Activated naive CD4-positive, alpha-beta T cell treated with anti-CD3 and anti-CD28 coated beads, Interleukin-2, amount 10 ng/mL, durations not matched to agents 7 days and 5 days (primary cell): Measurements from ENCODE around the gene CISD3.

Experiments
- CTCF ChIA-PET: fragments of 350-600 bp; sonication (Branson Sonifier 250); formaldehyde crosslinking; loops from one replicate; lab custom pipeline; 2021; ENCODE audit warnings: antibody characterized with exemption; lab: Charles Lee
- DNase-seq: peaks from one replicate; pipeline ENCODE4 v3.0.0-alpha.2; 2020
- H3K27ac Mint-ChIP-seq: one replicate; pipeline ENCODE4 v1.8.0; 2021; ENCODE audit warnings: mild to moderate bottlenecking, moderate library complexity, mixed read lengths
- H3K27me3 Mint-ChIP-seq: one replicate; pipeline ENCODE4 v1.8.0; 2021; ENCODE audit warnings: mild to moderate bottlenecking, mixed read lengths
- H3K36me3 Mint-ChIP-seq: one replicate; pipeline ENCODE4 v1.8.0; 2021; ENCODE audit warnings: mixed read lengths
- H3K4me1 Mint-ChIP-seq: one replicate; pipeline ENCODE4 v1.8.0; 2021; ENCODE audit warnings: mixed read lengths
- H3K4me3 Mint-ChIP-seq: one replicate; pipeline ENCODE4 v1.8.0; 2021; ENCODE audit warnings: mild to moderate bottlenecking, moderate library complexity, mixed read lengths
- H3K9me3 Mint-ChIP-seq: one replicate; pipeline ENCODE4 v1.8.0; 2021; ENCODE audit warnings: mixed read lengths

The CISD3 gene

GRCh38 chr17:38703742-38704605 is 26.2 kb upstream of the CISD3 start:
- DNase-seq, result peak; percentile 87
- Mint-ChIP-seq H3K4me1 (peaks cover 50% of the 10 kb centered on the region), H3K36me3 (peaks cover 25% of the 10 kb centered on the region), H3K27me3 (peaks cover 5% of the 10 kb centered on the region), H3K9me3 (no peaks in the 10 kb centered on the region), H3K27ac (peak overlapping the region; percentile 98), H3K4me3 (peak overlapping the region; percentile 93)
- CTCF ChIA-PET, result interaction anchor here (1.4 kb wide), 1 partner anchor 25 kb away, joined by 7 read pairs; no protein-coding TSS in a partner anchor

- CTCF ChIA-PET, result interaction anchor here (0.7 to 1.4 kb wide), 3 partner anchors 24 to 30 kb away, joined by 3 to 7 read pairs (median 3); no protein-coding TSS in a partner anchor
- H3K27me3 Mint-ChIP-seq, result no peaks in the 10 kb centered on the region
These were observed 25.3 kb upstream of the CISD3 start, which contains the start of gene MLLT6 for GRCh38 chr17:38704606-38705522. MLLT6 (plus strand) TSS chr17:38705273; CDS start chr17:38705633, 360 bp downstream.

GRCh38 chr17:38705523-38705802 is 24.7 kb upstream of the CISD3 start:
- no peak for DNase-seq
- H3K4me1 Mint-ChIP-seq, result peaks cover 56% of the 10 kb centered on the region
- no peak overlapping the region for H3K27ac Mint-ChIP-seq
- peak overlapping the region; percentile 93 for H3K4me3 Mint-ChIP-seq
- no peaks in the 10 kb centered on the region for H3K27me3 Mint-ChIP-seq
- CTCF ChIA-PET, result interaction anchor here (0.6 to 1.4 kb wide), 4 partner anchors 23 to 30 kb away, joined by 3 to 7 read pairs (median 3); no protein-coding TSS in a partner anchor
- H3K36me3 Mint-ChIP-seq, result peaks cover 38% of the 10 kb centered on the region
- no peaks in the 10 kb centered on the region for H3K9me3 Mint-ChIP-seq

More at GRCh38 chr17:38704606-38705522, 25.3 kb upstream of the CISD3 start, which contains the start of gene MLLT6:
- peak within 1 kb of the TSS; percentile 98 for H3K27ac Mint-ChIP-seq
- H3K4me3 Mint-ChIP-seq, result peak within 1 kb of the TSS; percentile 93
- H3K4me1 Mint-ChIP-seq, result peaks cover 54% of the 10 kb centered on the region
- DNase-seq, result peak; percentile 84
- peaks cover 32% of the 10 kb centered on the region for H3K36me3 Mint-ChIP-seq
- H3K9me3 Mint-ChIP-seq, result no peaks in the 10 kb centered on the region

GRCh38 chr17:38705803-38706504 is 24.2 kb upstream of the CISD3 start:
- Mint-ChIP-seq H3K36me3 (peaks cover 43% of the 10 kb centered on the region), H3K9me3 (no peaks in the 10 kb centered on the region), H3K4me1 (peaks cover 58% of the 10 kb centered on the region), H3K4me3 (peak overlapping the region; percentile 93), H3K27me3 (no peaks in the 10 kb centered on the region), H3K27ac (peak overlapping the region; percentile 94)
- CTCF ChIA-PET, result interaction anchor here (0.6 to 1.4 kb wide), 4 partner anchors 26 to 29 kb away, joined by 3 to 6 read pairs (median 3); no protein-coding TSS in a partner anchor
- peak; percentile 50 for DNase-seq

- Mint-ChIP-seq H3K27ac (peak overlapping the region; percentile 94), H3K4me1 (peaks cover 58% of the 10 kb centered on the region), H3K36me3 (peaks cover 49% of the 10 kb centered on the region), H3K9me3 (no peaks in the 10 kb centered on the region), H3K27me3 (no peaks in the 10 kb centered on the region), H3K4me3 (peak overlapping the region; percentile 93)
- DNase-seq, result peak; percentile 45
- CTCF ChIA-PET, result interaction anchor here (0.9 to 1.1 kb wide), 3 partner anchors 10 to 28 kb away, joined by 3 to 6 read pairs (median 3); no protein-coding TSS in a partner anchor
These were observed 23.5 kb upstream of the CISD3 start for GRCh38 chr17:38706505-38707216.

GRCh38 chr17:38707678-38708351 is 22.3 kb upstream of the CISD3 start:
- Mint-ChIP-seq H3K27ac (no peak overlapping the region), H3K4me1 (peaks cover 64% of the 10 kb centered on the region), H3K9me3 (no peaks in the 10 kb centered on the region), H3K36me3 (peaks cover 54% of the 10 kb centered on the region), H3K27me3 (no peaks in the 10 kb centered on the region), H3K4me3 (peak overlapping the region; percentile 93)
- no peak for DNase-seq
- CTCF ChIA-PET, result interaction anchor here (0.9 to 3.9 kb wide), 2 partner anchors 9 to 21 kb away, joined by 3 to 14 read pairs; no protein-coding TSS in a partner anchor

- no peak overlapping the region for H3K27ac Mint-ChIP-seq
- no peaks in the 10 kb centered on the region for H3K27me3 Mint-ChIP-seq
- CTCF ChIA-PET, result interaction anchor here (1.5 to 3.9 kb wide), 3 partner anchors 19 to 33 kb away, joined by 4 to 14 read pairs (median 8); no protein-coding TSS in a partner anchor
- peaks cover 57% of the 10 kb centered on the region for H3K36me3 Mint-ChIP-seq
- no peak overlapping the region for H3K4me3 Mint-ChIP-seq
- peaks cover 64% of the 10 kb centered on the region for H3K4me1 Mint-ChIP-seq
- no peaks in the 10 kb centered on the region for H3K9me3 Mint-ChIP-seq
- DNase-seq, result no peak
These were observed 20.9 kb upstream of the CISD3 start for GRCh38 chr17:38709104-38709820.

- no peak overlapping the region for H3K4me3 Mint-ChIP-seq
- peaks cover 58% of the 10 kb centered on the region for H3K36me3 Mint-ChIP-seq
- no peaks in the 10 kb centered on the region for H3K27me3 Mint-ChIP-seq
- no peaks in the 10 kb centered on the region for H3K9me3 Mint-ChIP-seq
- DNase-seq, result no peak
- CTCF ChIA-PET, result interaction anchor here (1.5 to 3.9 kb wide), 3 partner anchors 19 to 34 kb away, joined by 4 to 14 read pairs (median 8); no protein-coding TSS in a partner anchor
- H3K27ac Mint-ChIP-seq, result no peak overlapping the region
- peaks cover 65% of the 10 kb centered on the region for H3K4me1 Mint-ChIP-seq
These were observed 20.1 kb upstream of the CISD3 start for GRCh38 chr17:38709864-38710603.

GRCh38 chr17:38710604-38710962 is 19.6 kb upstream of the CISD3 start:
- Mint-ChIP-seq H3K27me3 (no peaks in the 10 kb centered on the region), H3K4me1 (peaks cover 67% of the 10 kb centered on the region), H3K27ac (no peak overlapping the region), H3K9me3 (no peaks in the 10 kb centered on the region), H3K4me3 (no peak overlapping the region), H3K36me3 (peaks cover 63% of the 10 kb centered on the region)
- no peak for DNase-seq
- CTCF ChIA-PET, result interaction anchor here (1.5 to 3.9 kb wide), 3 partner anchors 18 to 34 kb away, joined by 4 to 14 read pairs (median 8); no protein-coding TSS in a partner anchor

GRCh38 chr17:38710985-38711384 is 19.2 kb upstream of the CISD3 start:
- Mint-ChIP-seq H3K27ac (peak overlapping the region; percentile 33), H3K4me1 (peaks cover 69% of the 10 kb centered on the region), H3K27me3 (no peaks in the 10 kb centered on the region), H3K36me3 (peaks cover 65% of the 10 kb centered on the region), H3K9me3 (no peaks in the 10 kb centered on the region), H3K4me3 (no peak overlapping the region)
- CTCF ChIA-PET, result interaction anchor here (0.6 to 3.9 kb wide), 4 partner anchors 18 to 60 kb away, joined by 3 to 14 read pairs (median 6); no protein-coding TSS in a partner anchor
- DNase-seq, result no peak

- peaks cover 70% of the 10 kb centered on the region for H3K4me1 Mint-ChIP-seq
- H3K36me3 Mint-ChIP-seq, result peaks cover 63% of the 10 kb centered on the region
- CTCF ChIA-PET, result interaction anchor here (3.9 kb wide), 1 partner anchor 17 kb away, joined by 14 read pairs; no protein-coding TSS in a partner anchor
- H3K4me3 Mint-ChIP-seq, result no peak overlapping the region
- H3K27ac Mint-ChIP-seq, result no peak overlapping the region
- no peaks in the 10 kb centered on the region for H3K27me3 Mint-ChIP-seq
- no peak for DNase-seq
- no peaks in the 10 kb centered on the region for H3K9me3 Mint-ChIP-seq
These were observed 18.2 kb upstream of the CISD3 start for GRCh38 chr17:38711792-38712571.
